ELF-1 (cell line): Measurements from ENCODE around the gene PLLP.
"Not testable (repeated sequence)": the region's sequence is repeated elsewhere in the genome, so short reads cannot be mapped to it uniquely, and the experiment has no call there.

ENCODE experiments used
- DNase-seq: peaks from one replicate; pipeline ENCODE4 v3.0.0-alpha.2; 2016; ENCODE audit warnings: low read depth, low spot score

PLLP gene

DNA sequence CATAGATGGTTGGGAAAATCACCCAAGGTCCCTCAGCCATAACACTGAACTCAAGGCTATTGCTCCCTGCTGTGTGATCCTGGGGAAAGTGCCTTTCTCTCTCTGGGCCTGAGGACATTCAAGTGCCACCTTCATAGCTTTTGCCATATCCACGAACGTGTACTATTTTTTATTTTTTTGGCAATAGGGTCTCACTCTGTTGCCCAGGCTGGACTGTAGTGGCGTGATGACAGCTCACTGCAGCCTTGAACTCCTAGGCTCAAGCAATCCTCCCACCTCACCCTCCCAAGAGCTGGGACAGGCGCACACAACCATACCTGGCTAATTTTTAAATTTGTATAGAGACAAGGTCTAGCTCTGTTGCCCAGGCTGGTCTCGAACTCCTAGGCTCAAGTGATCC, 10.6 kb downstream of the PLLP start:
- DNase-seq, result no peak

- peak; percentile 58 for DNase-seq
Measured at GRCh38 chr16:57273359-57273758, 11.1 kb downstream of the PLLP start.

DNA sequence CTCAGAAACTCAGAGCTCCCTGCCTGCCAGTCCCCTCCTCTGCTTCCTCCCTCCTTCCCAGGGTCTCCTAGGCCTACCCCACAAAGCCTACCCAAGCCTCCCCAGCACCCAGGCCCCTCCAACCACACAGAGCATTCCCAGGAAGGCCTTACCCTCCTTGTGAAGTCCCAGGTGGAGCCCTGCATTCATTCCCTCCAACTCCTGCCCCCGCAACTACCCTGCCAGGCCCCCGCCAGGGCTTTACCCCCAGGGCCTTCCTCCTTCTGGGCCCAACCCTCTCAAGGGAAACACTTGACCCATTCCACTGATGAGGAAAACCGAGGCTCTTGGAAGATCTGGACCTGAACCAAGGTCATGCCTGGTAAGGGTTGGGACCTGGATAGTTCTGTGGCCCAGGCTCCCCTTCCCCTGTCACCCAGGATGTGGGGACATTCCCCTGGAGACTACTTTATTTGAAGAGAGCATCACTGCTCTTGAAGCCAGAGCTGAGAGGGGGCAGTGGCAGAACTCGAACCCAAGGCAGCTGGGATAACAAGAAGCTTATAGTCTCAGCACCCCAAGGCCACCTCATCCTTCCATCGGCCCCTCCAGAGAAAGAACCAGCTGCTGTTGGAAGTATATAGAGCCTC, 12.5 kb downstream of the PLLP start:
- no peak for DNase-seq

DNA sequence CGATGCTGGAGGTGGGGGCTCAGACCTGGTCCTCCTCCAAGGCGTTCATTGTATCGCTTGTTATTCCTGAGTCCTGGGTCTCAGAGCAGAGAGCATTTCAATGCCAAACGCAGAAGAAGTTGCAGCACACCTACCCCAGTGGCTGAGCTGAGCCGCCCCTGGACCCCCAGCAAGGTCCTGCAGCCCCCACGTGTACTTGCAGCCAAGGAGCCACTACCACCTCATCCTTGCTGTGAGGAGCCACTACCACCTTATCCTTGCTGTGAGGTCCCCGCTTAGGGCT, 13.5 kb downstream of the PLLP start:
- no peak for DNase-seq

DNA sequence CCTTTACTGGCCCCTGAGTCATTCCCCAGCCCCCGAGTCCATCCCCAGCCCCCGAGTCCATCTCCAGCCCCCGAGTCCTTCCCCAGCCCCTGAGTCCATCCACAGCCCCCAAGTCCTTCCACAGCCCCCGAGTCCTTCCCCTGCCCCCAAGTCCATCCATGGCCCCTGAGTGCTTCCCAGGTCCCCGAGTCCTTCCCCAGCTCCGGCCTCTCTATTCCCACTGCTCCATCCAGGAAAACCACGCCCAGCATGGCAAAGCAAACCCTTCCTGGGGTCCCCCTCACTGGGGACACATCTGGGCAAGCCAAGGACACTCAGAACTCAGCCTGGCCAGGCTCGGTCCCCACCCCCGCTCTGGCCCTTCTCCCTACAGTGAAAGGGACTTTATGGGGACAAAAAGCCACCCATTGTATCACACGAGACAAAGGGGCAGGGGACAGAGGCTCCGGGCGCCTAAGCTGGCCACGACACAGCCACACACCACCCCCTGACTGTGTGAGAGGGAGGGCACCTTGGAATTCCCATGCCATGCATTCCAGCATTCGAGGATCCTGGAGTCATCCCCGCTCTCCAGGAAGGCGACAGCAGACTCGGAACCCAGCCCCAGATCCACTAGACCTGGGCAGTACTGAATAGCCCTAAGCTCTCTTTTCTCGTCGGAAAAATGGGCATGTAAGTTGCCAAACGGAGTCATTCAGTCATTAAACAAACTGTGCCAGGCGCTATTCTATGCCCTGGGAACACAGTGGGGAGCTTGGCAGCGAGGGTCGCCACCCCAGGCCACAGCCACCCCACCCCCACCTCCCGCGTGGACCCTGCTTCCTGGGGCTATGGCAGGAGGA, 14.0 kb downstream of the PLLP start:
- DNase-seq, result peak; percentile 32

DNA sequence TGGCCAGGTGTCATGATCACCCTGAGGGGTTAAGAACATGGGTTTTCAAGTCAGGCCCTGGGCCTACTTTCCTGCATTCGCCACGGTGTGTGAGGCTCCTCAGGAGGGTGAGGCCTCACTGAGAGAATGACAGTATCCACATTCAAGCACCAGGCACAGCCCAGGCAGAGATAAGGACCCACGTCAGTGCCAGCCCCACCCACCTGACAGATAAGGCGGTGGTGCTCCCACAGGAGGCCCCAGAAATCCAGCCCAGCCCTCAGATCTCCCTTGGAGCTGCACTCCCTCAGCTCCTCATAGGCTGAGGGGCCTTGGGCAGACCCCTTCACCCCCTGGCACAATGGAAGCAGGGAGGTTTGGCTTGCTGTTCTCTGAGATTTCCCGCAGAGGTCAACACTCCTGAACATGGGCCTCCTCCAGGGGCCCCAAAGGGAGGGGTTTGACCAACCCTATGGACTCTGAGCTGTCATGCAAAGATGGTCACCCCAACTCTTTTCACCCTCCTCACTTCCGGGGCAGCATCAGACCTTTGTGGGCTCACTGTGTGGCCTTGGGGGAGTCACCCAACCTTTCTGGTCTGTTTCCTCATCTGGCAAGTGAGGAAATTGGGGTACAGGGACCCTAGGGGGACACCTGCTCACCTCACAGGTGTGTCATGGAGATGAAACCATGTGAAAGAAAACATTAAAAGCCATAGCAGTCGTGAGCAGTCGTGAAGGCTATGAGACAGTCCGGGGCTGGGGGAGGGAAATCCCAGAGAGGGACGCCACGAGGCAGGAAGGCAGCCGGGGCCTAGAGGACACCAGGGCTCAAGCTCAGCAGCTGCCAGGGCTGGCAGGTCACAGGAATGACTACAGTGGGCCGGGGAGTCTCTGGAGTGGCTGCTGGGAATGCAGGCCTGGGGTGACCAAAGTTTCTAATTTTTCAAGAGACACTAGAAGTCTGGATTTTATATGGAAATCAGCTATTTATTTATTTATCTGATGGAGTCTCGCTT, 15.4 kb downstream of the PLLP start:
- peak; percentile 54 for DNase-seq

- not testable (repeated sequence) for DNase-seq
Measured at GRCh38 chr16:57267343-57267742, 17.1 kb downstream of the PLLP start.

DNA sequence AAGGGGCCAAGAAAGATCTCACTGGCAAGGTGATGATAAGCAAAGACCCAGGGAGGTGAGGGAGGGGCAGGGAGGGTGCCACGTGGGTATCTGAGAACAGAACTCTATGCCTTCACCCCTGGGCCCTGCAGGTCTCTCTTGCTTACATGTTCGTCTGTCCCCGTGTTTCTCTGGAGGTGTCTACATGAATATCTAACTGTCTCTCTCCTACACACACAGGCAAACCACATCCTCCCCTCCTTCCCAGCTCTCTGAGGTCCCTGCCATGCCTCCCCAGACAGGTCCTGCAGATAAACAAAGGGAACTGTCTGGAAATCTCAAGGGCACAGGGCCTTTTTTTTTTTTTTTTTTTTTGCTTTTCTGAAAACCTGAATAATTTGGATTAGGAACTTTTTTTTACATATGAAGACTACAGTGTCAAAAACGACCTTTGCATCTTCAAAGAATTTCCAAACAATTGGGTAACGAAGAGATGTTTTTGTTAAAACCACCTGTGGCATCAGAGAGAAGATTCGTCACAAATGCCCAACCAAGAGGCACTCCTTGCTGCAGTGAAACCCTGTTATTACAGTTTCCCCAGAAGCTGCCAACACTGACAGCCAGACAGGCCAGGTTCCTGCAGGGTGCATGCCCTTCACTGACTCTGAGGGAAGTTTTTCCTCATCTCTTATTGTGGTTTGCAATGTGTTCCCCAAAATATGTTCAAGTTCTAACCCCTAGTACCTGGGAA, 17.8 kb downstream of the PLLP start:
- no peak for DNase-seq

DNA sequence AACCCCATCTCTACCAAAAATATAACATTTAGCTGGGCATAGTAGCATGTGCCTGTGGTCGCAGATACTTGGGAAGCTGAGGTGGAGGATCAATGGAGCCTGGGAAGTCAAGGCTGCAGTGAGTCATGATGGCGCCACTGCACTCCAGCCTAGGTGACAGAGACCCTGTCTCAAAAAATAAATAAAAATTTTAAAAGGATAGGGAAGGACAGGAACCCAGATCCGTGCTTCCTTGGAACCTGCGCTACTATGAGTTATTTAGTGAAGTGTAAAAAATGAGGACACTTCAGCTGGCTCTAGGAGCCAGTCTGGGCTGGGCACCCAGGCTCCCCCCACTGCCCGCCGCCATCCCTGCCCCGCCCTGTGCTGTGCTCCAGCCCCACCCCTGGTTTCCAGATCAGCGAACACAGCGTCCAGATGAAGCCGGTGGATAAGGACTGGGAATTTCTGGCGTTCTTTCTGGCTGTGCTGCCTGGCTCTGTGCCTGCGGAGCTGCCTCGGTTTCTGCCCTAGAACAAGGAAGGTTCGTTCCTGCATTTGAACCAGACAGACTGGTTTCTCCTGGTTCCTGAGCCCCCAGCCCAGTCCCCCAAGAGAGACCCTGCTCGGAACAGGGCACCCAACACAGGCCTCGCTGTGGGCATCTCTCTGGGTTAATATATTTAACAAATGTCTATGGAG, 18.5 kb downstream of the PLLP start:
- DNase-seq, result peak; percentile 25

- DNase-seq, result no peak
Measured at GRCh38 chr16:57264950-57265371, 19.5 kb downstream of the PLLP start.

DNA sequence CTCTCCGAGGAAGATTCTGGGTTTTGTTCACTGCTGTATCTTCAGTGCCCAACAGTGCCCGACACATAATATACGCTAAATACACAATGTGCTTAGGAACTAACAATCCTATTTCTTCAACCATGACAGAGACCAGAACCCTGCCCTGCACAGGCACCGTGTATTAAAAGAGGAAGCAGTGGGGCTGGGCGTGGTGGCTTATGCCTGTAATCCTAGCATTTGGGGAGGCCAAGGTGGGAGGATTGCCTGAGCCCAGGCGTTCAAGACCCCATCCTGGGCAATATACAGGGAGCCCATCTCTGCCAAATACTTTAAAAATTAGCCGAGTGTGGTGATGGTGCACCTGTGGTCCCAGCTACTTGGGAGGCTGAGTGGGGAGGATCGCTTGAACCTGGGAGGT, 20.1 kb downstream of the PLLP start:
- DNase-seq, result no peak

DNA sequence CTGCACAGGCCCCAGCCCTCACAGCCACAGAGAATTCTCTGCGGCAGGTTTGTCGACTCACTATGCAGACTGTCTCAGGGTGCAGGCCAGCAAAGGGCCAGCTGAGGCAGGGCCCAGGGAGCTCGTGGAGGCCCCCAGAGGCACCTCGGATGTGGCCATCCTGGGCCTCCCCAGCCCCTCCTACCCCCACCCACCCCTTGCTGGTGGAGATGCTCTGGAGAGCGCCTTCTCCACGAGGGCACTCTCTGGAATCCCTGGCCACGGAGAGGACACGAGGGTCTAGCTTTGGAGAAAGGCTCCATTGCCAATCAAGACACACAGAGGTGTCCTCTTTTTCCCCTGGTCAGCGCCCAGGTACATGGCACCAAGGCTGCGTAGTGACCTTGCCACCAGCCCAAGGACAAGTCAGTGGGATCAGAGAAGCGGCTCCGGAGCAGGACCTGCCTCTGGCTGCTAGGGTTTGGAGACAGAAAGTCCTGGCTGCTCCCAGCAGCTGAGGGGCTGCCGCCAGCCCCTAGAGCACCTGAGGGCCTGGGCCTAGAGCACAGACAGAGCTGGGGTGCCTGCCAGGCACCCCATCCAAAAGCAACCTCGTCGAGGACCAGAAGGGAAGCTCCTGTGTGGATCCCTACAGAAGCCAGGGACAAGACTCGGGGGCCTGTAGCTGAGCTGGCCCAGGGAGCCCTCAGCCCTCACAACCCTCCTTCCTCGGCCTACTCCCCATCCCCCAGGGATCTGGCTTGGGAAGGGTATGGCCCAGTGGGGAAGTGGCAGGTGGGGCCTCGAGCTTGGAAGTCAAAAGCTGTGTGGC, 20.7 kb downstream of the PLLP start:
- DNase-seq, result no peak

DNA sequence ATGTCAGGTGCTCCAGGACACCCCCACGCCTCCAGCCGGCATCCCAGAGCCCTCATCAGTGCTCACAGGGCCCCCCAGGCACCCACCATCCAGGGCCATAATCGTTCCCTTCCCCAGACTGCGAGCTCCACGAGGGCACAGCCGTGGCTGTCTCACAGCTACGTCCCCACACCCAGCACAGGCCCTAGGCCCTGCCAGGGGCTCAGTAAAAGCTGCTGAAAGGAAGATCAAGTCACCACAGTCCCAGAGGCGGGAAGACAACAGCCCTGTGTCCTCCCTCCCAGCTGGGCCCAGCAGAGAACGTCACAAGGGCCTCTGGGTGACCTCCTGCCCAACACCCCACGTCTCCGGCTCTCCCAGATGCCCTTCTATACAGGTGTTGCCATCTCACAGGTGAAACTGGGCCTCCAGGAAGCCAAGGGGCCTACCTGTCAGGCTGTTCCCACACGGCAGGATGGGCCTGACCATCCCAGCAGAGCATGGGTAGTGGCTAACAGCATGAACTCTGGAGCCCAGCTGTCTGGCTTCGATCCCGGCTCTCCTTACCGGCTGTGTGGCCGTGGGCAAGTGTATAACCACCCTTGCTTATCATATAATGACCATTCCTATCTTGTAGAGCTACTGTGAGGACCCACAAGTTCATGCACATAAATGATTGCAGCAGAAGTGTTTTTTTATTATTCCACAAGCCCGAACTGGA, 21.5 kb downstream of the PLLP start:
- no peak for DNase-seq

DNA sequence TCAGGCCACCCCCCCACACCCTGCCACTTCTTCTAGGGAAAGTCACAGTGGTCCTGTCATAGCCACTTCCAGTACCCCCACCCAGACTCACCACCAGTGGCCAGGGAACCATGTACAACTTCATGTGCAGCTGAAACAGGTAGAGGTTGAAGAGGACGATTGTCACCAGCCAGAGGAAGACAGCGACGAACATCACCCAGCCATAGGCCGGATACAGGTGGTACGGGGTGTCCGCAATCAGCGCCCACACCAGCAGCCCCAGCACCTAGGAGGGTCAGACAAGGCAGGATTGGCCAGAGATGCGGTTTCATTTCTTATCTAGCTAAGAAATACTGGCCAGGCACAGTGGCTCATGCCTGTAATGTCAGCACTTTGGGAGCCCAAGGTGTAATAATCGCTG, 22.7 kb downstream of the PLLP start:
- no peak for DNase-seq

GRCh38 chr16:57260294-57260929, 24.1 kb downstream of the PLLP start:
- peak; percentile 74 for DNase-seq

- DNase-seq, result no peak
Measured at GRCh38 chr16:57258910-57259475, 25.5 kb downstream of the PLLP start.

DNA sequence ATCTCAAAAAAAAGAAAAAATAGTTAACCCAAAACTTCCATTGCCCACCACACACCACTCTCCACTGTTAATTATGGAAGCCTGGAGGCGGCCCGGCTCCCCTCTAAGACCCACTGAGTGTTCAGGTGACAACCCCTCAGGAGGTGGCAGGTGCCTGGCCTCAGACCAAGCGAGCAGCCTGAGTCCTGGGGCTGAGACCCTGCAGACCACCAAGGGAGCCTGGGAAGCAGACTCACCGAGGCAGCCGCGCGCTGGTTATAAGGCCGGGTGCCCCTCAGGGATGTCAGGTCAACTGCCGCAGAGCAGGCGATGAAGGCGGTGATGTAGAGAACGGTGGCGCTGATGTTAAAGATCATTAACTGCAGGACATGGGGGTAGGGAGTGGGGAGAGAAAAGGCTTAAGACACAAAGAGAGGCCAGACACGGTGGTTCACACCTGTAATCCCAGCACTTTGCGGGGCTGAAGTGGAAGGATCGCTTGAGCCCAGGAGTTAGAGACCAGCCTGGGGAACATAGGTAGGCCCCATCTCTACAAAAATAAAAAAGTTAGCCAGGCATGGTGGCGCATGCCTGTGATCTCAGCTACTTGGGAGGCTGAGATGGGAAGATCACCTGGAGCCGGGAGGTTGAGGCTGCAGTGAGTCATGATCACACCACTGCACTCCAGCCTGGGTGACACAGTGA, 26.1 kb downstream of the PLLP start:
- no peak for DNase-seq

GRCh38 chr16:57257455-57258070, 26.9 kb downstream of the PLLP start:
- DNase-seq, result no peak
